Measurements from ENCODE around the gene TRAF3. TPM values are rescaled to one million over a fixed set of nuclear protein-coding genes. Genes with fewer than 3 reads are reported as not detected.

Gene TRAF3
- total RNA-seq, 1 experiment from 2014 or later, result 37.6 TPM

- Histone ChIP-seq H3K4me3 (ENCODE audit: low read depth in 2 of 2, low read length in 2 of 2) (no peak overlapping the region), H3K27ac (ENCODE audit: low read length) (no peak overlapping the region), H3K27me3 (ENCODE audit: control insufficient read depth, insufficient read depth, low read length) (no peaks in the 10 kb centered on the region), H3K4me1 (ENCODE audit: control insufficient read depth, insufficient read depth, low read length) (no peaks in the 10 kb centered on the region), H3K36me3 (ENCODE audit: control insufficient read depth, insufficient read depth, low read length) (no peaks in the 10 kb centered on the region), H3K9me3 (ENCODE audit: control insufficient read depth, insufficient read depth, low read depth, low read length) (no peaks in the 10 kb centered on the region)
- no peak for DNase-seq (ENCODE audit: low read depth, low spot score)
- BruUV-seq (replicated peaks), result no TSS peak
- ChIA-PET CTCF (no interaction called here), POLR2A (no interaction called here)
- no peak for ATAC-seq
- in situ Hi-C loops (cut with HindIII; ENCODE audit: low pct_unique_long_range_greater_than_20kb, low sequenced_read_pairs) (no loop called here), intact Hi-C loops (cut with micrococcal nuclease; ENCODE audit: unreplicated experiment) (no loop called here)
- TF ChIP-seq TCF7L2 (IDR thresholded peaks at IDR 0.05; ENCODE audit: low read depth, low read length) (no peak), REST (IDR thresholded peaks at IDR 0.05; ENCODE audit: insufficient read depth in 1 of 2, low read depth in 2 of 2, low read length in 1 of 2) (no peak), CTCF (IDR thresholded peaks at IDR 0.05) (no peak), POLR2AphosphoS5 (IDR thresholded peaks at IDR 0.05; ENCODE audit: low read depth, low read length) (no peak), SIN3A (IDR thresholded peaks at IDR 0.05; ENCODE audit: borderline replicate concordance, insufficient read depth, low read depth, low read length) (no peak)
These were observed 162.1 kb downstream of the TRAF3 start for GRCh38 chr14:102939329-102939728.

- TF ChIP-seq POLR2AphosphoS5 (IDR thresholded peaks at IDR 0.05; ENCODE audit: low read depth, low read length) (no peak), CTCF (IDR thresholded peaks at IDR 0.05) (no peak), SIN3A (IDR thresholded peaks at IDR 0.05; ENCODE audit: borderline replicate concordance, insufficient read depth, low read depth, low read length) (no peak), REST (IDR thresholded peaks at IDR 0.05; ENCODE audit: insufficient read depth in 1 of 2, low read depth in 2 of 2, low read length in 1 of 2) (no peak), TCF7L2 (IDR thresholded peaks at IDR 0.05; ENCODE audit: low read depth, low read length) (no peak)
- H3K27ac ChIP-seq (ENCODE audit: low read length), result no peak overlapping the region
- H3K27me3 ChIP-seq (ENCODE audit: control insufficient read depth, insufficient read depth, low read length), result no peaks in the 10 kb centered on the region
- POLR2A ChIA-PET, result no interaction called here
- H3K9me3 ChIP-seq (ENCODE audit: control insufficient read depth, insufficient read depth, low read depth, low read length), result no peaks in the 10 kb centered on the region
- ATAC-seq (no peak), DNase-seq (ENCODE audit: low read depth, low spot score) (no peak)
- CTCF ChIA-PET, result no interaction called here
- no peaks in the 10 kb centered on the region for H3K4me1 ChIP-seq (ENCODE audit: control insufficient read depth, insufficient read depth, low read length)
- intact Hi-C loops (cut with micrococcal nuclease; ENCODE audit: unreplicated experiment) (no loop called here), in situ Hi-C loops (cut with HindIII; ENCODE audit: low pct_unique_long_range_greater_than_20kb, low sequenced_read_pairs) (no loop called here)
- H3K36me3 ChIP-seq (ENCODE audit: control insufficient read depth, insufficient read depth, low read length), result no peaks in the 10 kb centered on the region
- TSS peak; percentile 30 for BruUV-seq (replicated peaks)
- no peak overlapping the region for H3K4me3 ChIP-seq (ENCODE audit: low read depth in 2 of 2, low read length in 2 of 2)
These were observed 162.7 kb downstream of the TRAF3 start for GRCh38 chr14:102939820-102940561.

Measured in Panc1 (cell line).